Liver (tissue), 3 donors: ENCODE results near the gene NOS1.

Experiments
- CTCF ChIP-seq: fragments of 150-350 bp; IDR thresholded peaks from 2 replicates; pipeline ENCODE4 v1.5.1; 2017; ENCODE audit warnings: improper control_type of control experiment, low read depth, low read length; ENCODE audit not compliant: missing input control
- HNF4A ChIP-seq, 2 donors: conservative IDR thresholded peaks; 2 replicates each; pipeline ENCODE4 v1.6.1; 2016; ENCODE audit warnings: antibody characterized with exemption in 2 of 2, mild to moderate bottlenecking in 2 of 2
- NR2F2 ChIP-seq: IDR thresholded peaks from 2 replicates; pipeline ENCODE4 v1.6.1; 2016; ENCODE audit warnings: antibody characterized with exemption
- RAD21 ChIP-seq, 2 donors: IDR thresholded peaks; 2 replicates each; pipeline ENCODE4 v1.6.1; 2016; ENCODE audit warnings: antibody characterized with exemption in 2 of 2, mild to moderate bottlenecking in 2 of 2
- RXRA ChIP-seq, 2 donors: IDR thresholded peaks; 2 replicates each; pipeline ENCODE4 v1.6.1; 2017 to 2018; ENCODE audit warnings: antibody characterized with exemption in 2 of 2, mild to moderate bottlenecking in 1 of 2
- SP1 ChIP-seq: IDR thresholded peaks from 2 replicates; pipeline ENCODE4 v1.6.1; 2018; ENCODE audit warnings: antibody characterized with exemption, mild to moderate bottlenecking
- TAF1 ChIP-seq: conservative IDR thresholded peaks from 2 replicates; pipeline ENCODE4 v1.6.1; 2016; ENCODE audit warnings: antibody characterized with exemption, mild to moderate bottlenecking
- TF ChIP-seq, protein P1 (sequence below): IDR thresholded peaks from 2 replicates; pipeline ENCODE4 v1.6.1; 2016; ENCODE audit warnings: antibody characterized with exemption
- TF ChIP-seq, protein P2 (sequence below): IDR thresholded peaks from 2 replicates; pipeline ENCODE4 v1.6.1; 2016; ENCODE audit warnings: antibody characterized with exemption, mild to moderate bottlenecking
- donor health status: healthy.
- donor health status: healthy.

DNA sequence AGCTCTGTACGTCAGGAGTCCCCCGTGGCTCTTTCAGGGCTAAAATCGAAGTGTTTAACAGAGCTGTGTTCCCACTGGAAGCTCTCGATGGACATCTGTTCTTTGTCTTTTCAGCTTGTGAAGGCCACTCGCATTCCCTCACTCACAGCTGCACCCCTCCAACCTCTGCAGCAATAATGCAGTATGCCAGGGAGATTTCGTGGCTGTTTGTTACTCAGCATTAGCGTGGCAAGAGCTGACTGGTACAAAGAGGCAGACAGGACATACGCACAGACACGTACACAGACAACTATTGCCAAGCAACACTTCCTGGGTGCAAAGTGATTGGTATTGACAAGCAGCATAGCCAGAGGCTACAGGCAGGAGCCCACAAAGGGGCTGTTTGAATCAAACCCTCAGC is 159.4 kb downstream of the NOS1 start:
- TF ChIP-seq CTCF (no peak), RAD21 (IDR thresholded peaks at IDR 0.05) (no peak), HNF4A (conservative IDR thresholded peaks at IDR 0.05) (no peak), RXRA (IDR thresholded peaks at IDR 0.05) (no peak), SP1 (no peak), TAF1 (no peak), NR2F2 (no peak)
- TF ChIP-seq, protein P1, sequence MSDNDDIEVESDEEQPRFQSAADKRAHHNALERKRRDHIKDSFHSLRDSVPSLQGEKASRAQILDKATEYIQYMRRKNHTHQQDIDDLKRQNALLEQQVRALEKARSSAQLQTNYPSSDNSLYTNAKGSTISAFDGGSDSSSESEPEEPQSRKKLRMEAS = no peak
- TF ChIP-seq, protein P2, sequence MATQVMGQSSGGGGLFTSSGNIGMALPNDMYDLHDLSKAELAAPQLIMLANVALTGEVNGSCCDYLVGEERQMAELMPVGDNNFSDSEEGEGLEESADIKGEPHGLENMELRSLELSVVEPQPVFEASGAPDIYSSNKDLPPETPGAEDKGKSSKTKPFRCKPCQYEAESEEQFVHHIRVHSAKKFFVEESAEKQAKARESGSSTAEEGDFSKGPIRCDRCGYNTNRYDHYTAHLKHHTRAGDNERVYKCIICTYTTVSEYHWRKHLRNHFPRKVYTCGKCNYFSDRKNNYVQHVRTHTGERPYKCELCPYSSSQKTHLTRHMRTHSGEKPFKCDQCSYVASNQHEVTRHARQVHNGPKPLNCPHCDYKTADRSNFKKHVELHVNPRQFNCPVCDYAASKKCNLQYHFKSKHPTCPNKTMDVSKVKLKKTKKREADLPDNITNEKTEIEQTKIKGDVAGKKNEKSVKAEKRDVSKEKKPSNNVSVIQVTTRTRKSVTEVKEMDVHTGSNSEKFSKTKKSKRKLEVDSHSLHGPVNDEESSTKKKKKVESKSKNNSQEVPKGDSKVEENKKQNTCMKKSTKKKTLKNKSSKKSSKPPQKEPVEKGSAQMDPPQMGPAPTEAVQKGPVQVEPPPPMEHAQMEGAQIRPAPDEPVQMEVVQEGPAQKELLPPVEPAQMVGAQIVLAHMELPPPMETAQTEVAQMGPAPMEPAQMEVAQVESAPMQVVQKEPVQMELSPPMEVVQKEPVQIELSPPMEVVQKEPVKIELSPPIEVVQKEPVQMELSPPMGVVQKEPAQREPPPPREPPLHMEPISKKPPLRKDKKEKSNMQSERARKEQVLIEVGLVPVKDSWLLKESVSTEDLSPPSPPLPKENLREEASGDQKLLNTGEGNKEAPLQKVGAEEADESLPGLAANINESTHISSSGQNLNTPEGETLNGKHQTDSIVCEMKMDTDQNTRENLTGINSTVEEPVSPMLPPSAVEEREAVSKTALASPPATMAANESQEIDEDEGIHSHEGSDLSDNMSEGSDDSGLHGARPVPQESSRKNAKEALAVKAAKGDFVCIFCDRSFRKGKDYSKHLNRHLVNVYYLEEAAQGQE = no peak
